ENCODE measurements around the gene OAS2.

GRCh38 chr12:112963227-112963861 lies 15.0 kb upstream of the OAS2 start:
- TF ChIP-seq POLR2AphosphoS5 (IDR thresholded peaks at IDR 0.05; ENCODE audit: borderline replicate concordance, low read depth, low read length) (no peak), EZH2 (IDR thresholded peaks at IDR 0.05) (no peak)

Data from SK-N-MC (cell line).